Measurements from ENCODE around the gene WDR18.
A peak's percentile ranks its signal among the peaks of the same experiment; 100 is the strongest.

The WDR18 gene

GRCh38 chr19:1035998-1036621 is 52.0 kb downstream of the WDR18 start:
- no peak overlapping the region for H3K4me3 ChIP-seq (ENCODE audit: low read depth, low read length)
- 0 out of 2 replicates have a peak, but pooled peaks cover 3% of the 10 kb centered on the region for H3K4me1 ChIP-seq (ENCODE audit: control insufficient read depth, insufficient read depth, low read length)
- H3K9me3 ChIP-seq (ENCODE audit: control insufficient read depth, insufficient read depth, low read depth, low read length), result no peaks in the 10 kb centered on the region
- no peak overlapping the region for H3K9ac ChIP-seq (ENCODE audit: low read length)
- H3K27me3 ChIP-seq (ENCODE audit: control insufficient read depth, insufficient read depth, low read length), result no peaks in the 10 kb centered on the region
- peaks cover 55% of the 10 kb centered on the region for H3K36me3 ChIP-seq (ENCODE audit: control insufficient read depth, insufficient read depth, low read length)
- no peak overlapping the region for H3K27ac ChIP-seq (ENCODE audit: low read depth, low read length)

GRCh38 chr19:1037621-1038064 is 53.5 kb downstream of the WDR18 start:
- H3K27ac ChIP-seq (ENCODE audit: low read depth, low read length), result no peak overlapping the region
- peaks cover 44% of the 10 kb centered on the region for H3K36me3 ChIP-seq (ENCODE audit: control insufficient read depth, insufficient read depth, low read length)
- H3K9ac ChIP-seq (ENCODE audit: low read length), result no peak overlapping the region
- H3K27me3 ChIP-seq (ENCODE audit: control insufficient read depth, insufficient read depth, low read length), result no peaks in the 10 kb centered on the region
- no peak overlapping the region for H3K4me3 ChIP-seq (ENCODE audit: low read depth, low read length)
- no peaks in the 10 kb centered on the region for H3K9me3 ChIP-seq (ENCODE audit: control insufficient read depth, insufficient read depth, low read depth, low read length)
- 0 out of 2 replicates have a peak, but pooled peaks cover 6% of the 10 kb centered on the region for H3K4me1 ChIP-seq (ENCODE audit: control insufficient read depth, insufficient read depth, low read length)

GRCh38 chr19:1038978-1039645 is 55.0 kb downstream of the WDR18 start:
- no peaks in the 10 kb centered on the region for H3K27me3 ChIP-seq (ENCODE audit: control insufficient read depth, insufficient read depth, low read length)
- H3K36me3 ChIP-seq (ENCODE audit: control insufficient read depth, insufficient read depth, low read length), result peaks cover 35% of the 10 kb centered on the region
- H3K4me3 ChIP-seq (ENCODE audit: low read depth, low read length), result peak overlapping the region; percentile 67
- H3K9me3 ChIP-seq (ENCODE audit: control insufficient read depth, insufficient read depth, low read depth, low read length), result no peaks in the 10 kb centered on the region
- H3K4me1 ChIP-seq (ENCODE audit: control insufficient read depth, insufficient read depth, low read length), result 0 out of 2 replicates have a peak, but pooled peaks cover 6% of the 10 kb centered on the region
- H3K27ac ChIP-seq (ENCODE audit: low read depth, low read length), result no peak overlapping the region
- peak overlapping the region; percentile 56 for H3K9ac ChIP-seq (ENCODE audit: low read length)

- Histone ChIP-seq H3K9me3 (ENCODE audit: control insufficient read depth, insufficient read depth, low read depth, low read length) (no peaks in the 10 kb centered on the region), H3K4me1 (ENCODE audit: control insufficient read depth, insufficient read depth, low read length) (peaks cover 7% of the 10 kb centered on the region; the same call in 1 of the 2 replicates), H3K36me3 (ENCODE audit: control insufficient read depth, insufficient read depth, low read length) (peaks cover 35% of the 10 kb centered on the region), H3K27ac (ENCODE audit: low read depth, low read length) (no peak within 1 kb of the TSS), H3K27me3 (ENCODE audit: control insufficient read depth, insufficient read depth, low read length) (no peaks in the 10 kb centered on the region), H3K9ac (ENCODE audit: low read length) (peak within 1 kb of the TSS; percentile 56), H3K4me3 (ENCODE audit: low read depth, low read length) (peak within 1 kb of the TSS; percentile 67)
Observed at GRCh38 chr19:1039646-1040475, 55.7 kb downstream of the WDR18 start, which contains the start of gene ABCA7. ABCA7 (plus strand) TSS chr19:1040107; CDS start chr19:1041362, 1,255 bp downstream.

DNA sequence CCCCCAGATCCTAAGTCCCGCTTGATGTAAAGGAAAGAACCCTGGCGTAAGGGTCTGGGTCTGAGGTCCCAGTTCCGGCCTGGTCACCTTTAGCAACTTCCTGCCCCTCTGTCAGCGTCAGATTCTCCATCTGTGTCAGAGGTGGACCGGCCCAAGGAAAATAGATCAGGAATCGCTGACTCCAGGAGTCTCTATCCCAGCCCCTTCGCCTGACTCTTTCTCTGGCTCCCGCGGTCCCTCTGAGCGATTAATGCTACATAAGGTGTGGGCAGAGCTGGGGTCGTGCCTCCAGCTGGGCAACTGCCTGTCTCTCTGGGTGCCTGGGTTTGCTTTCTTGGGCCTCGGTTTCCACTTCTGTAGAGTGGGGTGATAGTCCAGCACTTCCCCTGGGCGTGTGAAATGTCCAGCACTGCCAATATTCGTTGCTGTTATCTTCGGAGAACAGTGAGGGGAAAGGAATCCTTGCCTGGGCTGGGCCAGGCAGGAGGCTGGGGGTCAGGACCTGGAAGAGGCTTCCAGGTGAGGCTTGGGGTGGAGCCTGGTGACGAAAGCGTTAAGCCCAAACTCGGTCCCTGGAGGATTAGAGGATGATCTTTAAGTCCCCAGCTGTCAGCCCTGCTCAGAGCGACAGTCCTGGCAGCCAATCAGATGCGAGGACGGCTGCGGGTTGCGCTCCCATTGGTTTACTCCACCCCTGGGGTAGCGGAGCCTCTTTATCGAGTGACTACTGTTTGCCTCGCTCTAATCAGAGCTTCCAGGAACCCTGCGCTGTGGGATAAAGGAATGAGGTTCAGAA is 56.5 kb downstream of the WDR18 start:
- H3K27ac ChIP-seq (ENCODE audit: low read depth, low read length), result no peak overlapping the region
- H3K4me3 ChIP-seq (ENCODE audit: low read depth, low read length), result peak overlapping the region; percentile 67
- no peaks in the 10 kb centered on the region for H3K9me3 ChIP-seq (ENCODE audit: control insufficient read depth, insufficient read depth, low read depth, low read length)
- H3K27me3 ChIP-seq (ENCODE audit: control insufficient read depth, insufficient read depth, low read length), result no peaks in the 10 kb centered on the region
- peaks cover 28% of the 10 kb centered on the region for H3K36me3 ChIP-seq (ENCODE audit: control insufficient read depth, insufficient read depth, low read length)
- H3K4me1 ChIP-seq (ENCODE audit: control insufficient read depth, insufficient read depth, low read length), result peaks cover 9% of the 10 kb centered on the region; the same call in 1 of the 2 replicates
- H3K9ac ChIP-seq (ENCODE audit: low read length), result peak overlapping the region; percentile 48

GRCh38 chr19:1041272-1041834 is 57.2 kb downstream of the WDR18 start:
- peaks cover 9% of the 10 kb centered on the region; the same call in 1 of the 2 replicates for H3K4me1 ChIP-seq (ENCODE audit: control insufficient read depth, insufficient read depth, low read length)
- H3K4me3 ChIP-seq (ENCODE audit: low read depth, low read length), result peak overlapping the region; percentile 67
- peaks cover 21% of the 10 kb centered on the region for H3K36me3 ChIP-seq (ENCODE audit: control insufficient read depth, insufficient read depth, low read length)
- H3K27me3 ChIP-seq (ENCODE audit: control insufficient read depth, insufficient read depth, low read length), result no peaks in the 10 kb centered on the region
- H3K27ac ChIP-seq (ENCODE audit: low read depth, low read length), result no peak overlapping the region
- no peak overlapping the region for H3K9ac ChIP-seq (ENCODE audit: low read length)
- H3K9me3 ChIP-seq (ENCODE audit: control insufficient read depth, insufficient read depth, low read depth, low read length), result no peaks in the 10 kb centered on the region

- H3K36me3 ChIP-seq (ENCODE audit: control insufficient read depth, insufficient read depth, low read length), result peaks cover 21% of the 10 kb centered on the region
- H3K9ac ChIP-seq (ENCODE audit: low read length), result no peak overlapping the region
- no peaks in the 10 kb centered on the region for H3K9me3 ChIP-seq (ENCODE audit: control insufficient read depth, insufficient read depth, low read depth, low read length)
- H3K4me3 ChIP-seq (ENCODE audit: low read depth, low read length), result no peak overlapping the region
- H3K4me1 ChIP-seq (ENCODE audit: control insufficient read depth, insufficient read depth, low read length), result peaks cover 9% of the 10 kb centered on the region; the same call in 1 of the 2 replicates
- no peak overlapping the region for H3K27ac ChIP-seq (ENCODE audit: low read depth, low read length)
- no peaks in the 10 kb centered on the region for H3K27me3 ChIP-seq (ENCODE audit: control insufficient read depth, insufficient read depth, low read length)
Observed at GRCh38 chr19:1041835-1042685, 57.9 kb downstream of the WDR18 start.

DNA sequence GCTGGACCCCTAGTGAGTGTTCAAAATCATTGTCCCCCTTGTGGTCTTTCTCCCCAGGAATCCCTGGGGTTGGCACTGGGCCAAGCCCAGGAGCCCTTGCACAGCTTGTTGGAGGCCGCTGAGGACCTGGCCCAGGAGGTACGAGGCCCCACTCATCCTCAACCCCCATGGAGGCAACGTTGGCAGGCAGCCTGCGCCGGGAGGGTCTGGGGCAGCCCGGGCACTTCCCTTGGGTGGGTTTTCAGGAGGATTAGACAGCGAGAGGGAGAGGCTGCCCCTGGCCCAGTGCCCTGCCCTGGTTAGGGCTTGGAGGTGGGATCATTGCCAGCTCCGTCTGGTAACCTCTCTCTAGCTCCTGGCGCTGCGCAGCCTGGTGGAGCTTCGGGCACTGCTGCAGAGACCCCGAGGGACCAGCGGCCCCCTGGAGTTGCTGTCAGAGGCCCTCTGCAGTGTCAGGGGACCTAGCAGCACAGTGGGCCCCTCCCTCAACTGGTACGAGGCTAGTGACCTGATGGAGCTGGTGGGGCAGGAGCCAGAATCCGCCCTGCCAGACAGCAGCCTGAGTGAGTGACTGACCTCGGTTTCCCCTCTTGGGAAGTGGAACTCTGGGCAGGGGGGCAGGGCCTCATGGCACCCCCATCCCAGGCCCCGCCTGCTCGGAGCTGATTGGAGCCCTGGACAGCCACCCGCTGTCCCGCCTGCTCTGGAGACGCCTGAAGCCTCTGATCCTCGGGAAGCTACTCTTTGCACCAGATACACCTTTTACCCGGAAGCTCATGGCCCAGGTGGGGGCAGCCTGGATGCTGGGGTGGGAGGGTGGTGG is 58.8 kb downstream of the WDR18 start:
- Histone ChIP-seq H3K9ac (ENCODE audit: low read length) (no peak overlapping the region), H3K9me3 (ENCODE audit: control insufficient read depth, insufficient read depth, low read depth, low read length) (no peaks in the 10 kb centered on the region), H3K36me3 (ENCODE audit: control insufficient read depth, insufficient read depth, low read length) (peaks cover 15% of the 10 kb centered on the region), H3K27ac (ENCODE audit: low read depth, low read length) (no peak overlapping the region), H3K4me1 (ENCODE audit: control insufficient read depth, insufficient read depth, low read length) (peaks cover 9% of the 10 kb centered on the region; the same call in 1 of the 2 replicates), H3K27me3 (ENCODE audit: control insufficient read depth, insufficient read depth, low read length) (no peaks in the 10 kb centered on the region), H3K4me3 (ENCODE audit: low read depth, low read length) (no peak overlapping the region)

All from HUES6 (cell line).